HEK293 (cell line): ENCODE measurements around the gene CASKIN1.

ENCODE experiments used
- ZBTB8A ChIP-seq: fragments of 450-650 bp; formaldehyde crosslinking; IDR thresholded peaks from 2 replicates; pipeline ENCODE4 v1.5.1; 2016; ENCODE audit warnings: missing biosample characterization, missing genetic modification characterization
- ZNF416 ChIP-seq: fragments of 450-650 bp; formaldehyde crosslinking; IDR thresholded peaks from 2 replicates; pipeline ENCODE4 v1.5.1; 2016; ENCODE audit warnings: missing biosample characterization, missing genetic modification characterization
- TF ChIP-seq, protein P1 (sequence below): fragments of 450-650 bp; formaldehyde crosslinking; IDR thresholded peaks from 2 replicates; pipeline ENCODE4 v1.5.1; 2016; ENCODE audit warnings: missing biosample characterization, missing genetic modification characterization
- TF ChIP-seq, protein P2 (sequence below): fragments of 450-650 bp; formaldehyde crosslinking; IDR thresholded peaks from 2 replicates; pipeline ENCODE4; 2016; ENCODE audit warnings: missing biosample characterization, missing genetic modification characterization

- TF ChIP-seq ZBTB8A (tag by site-specific recombination) (no peak), ZNF416 (tag by site-specific recombination) (no peak)
- TF ChIP-seq, protein P1, sequence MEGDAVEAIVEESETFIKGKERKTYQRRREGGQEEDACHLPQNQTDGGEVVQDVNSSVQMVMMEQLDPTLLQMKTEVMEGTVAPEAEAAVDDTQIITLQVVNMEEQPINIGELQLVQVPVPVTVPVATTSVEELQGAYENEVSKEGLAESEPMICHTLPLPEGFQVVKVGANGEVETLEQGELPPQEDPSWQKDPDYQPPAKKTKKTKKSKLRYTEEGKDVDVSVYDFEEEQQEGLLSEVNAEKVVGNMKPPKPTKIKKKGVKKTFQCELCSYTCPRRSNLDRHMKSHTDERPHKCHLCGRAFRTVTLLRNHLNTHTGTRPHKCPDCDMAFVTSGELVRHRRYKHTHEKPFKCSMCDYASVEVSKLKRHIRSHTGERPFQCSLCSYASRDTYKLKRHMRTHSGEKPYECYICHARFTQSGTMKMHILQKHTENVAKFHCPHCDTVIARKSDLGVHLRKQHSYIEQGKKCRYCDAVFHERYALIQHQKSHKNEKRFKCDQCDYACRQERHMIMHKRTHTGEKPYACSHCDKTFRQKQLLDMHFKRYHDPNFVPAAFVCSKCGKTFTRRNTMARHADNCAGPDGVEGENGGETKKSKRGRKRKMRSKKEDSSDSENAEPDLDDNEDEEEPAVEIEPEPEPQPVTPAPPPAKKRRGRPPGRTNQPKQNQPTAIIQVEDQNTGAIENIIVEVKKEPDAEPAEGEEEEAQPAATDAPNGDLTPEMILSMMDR (tag by site-specific recombination) = no peak
- TF ChIP-seq, protein P2, sequence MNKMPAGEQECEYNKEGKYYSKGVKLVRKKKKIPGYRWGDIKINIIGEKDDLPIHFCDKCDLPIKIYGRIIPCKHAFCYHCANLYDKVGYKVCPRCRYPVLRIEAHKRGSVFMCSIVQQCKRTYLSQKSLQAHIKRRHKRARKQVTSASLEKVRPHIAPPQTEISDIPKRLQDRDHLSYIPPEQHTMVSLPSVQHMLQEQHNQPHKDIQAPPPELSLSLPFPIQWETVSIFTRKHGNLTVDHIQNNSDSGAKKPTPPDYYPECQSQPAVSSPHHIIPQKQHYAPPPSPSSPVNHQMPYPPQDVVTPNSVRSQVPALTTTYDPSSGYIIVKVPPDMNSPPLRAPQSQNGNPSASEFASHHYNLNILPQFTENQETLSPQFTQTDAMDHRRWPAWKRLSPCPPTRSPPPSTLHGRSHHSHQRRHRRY (tag by site-specific recombination) = no peak
Observed at GRCh38 chr16:2186505-2186904, 9.9 kb downstream of the CASKIN1 start.
